Trophoblast cell (in vitro differentiated cells and primary cell): ENCODE measurements around the gene HGF.

Experiments
- DNase-seq, 2 donors: peaks; one replicate each; pipeline ENCODE4 v3.0.0-alpha.2; 2016
- H2AFZ ChIP-seq: 2 replicates; pipeline ENCODE4 v1.6.1; 2013; ENCODE audit warnings: low read length, moderate library complexity, mild to moderate bottlenecking; ENCODE audit not compliant: insufficient read depth, poor library complexity
- H2AK5ac ChIP-seq: 2 replicates; pipeline ENCODE4 v1.6.1; 2013; ENCODE audit warnings: mild to moderate bottlenecking, low read length
- H2BK120ac ChIP-seq: 2 replicates; pipeline ENCODE4 v1.6.1; 2013; ENCODE audit warnings: low read length, mild to moderate bottlenecking, moderate library complexity; ENCODE audit not compliant: insufficient read depth, poor library complexity
- H2BK12ac ChIP-seq: 2 replicates; pipeline ENCODE4 v1.6.1; 2013; ENCODE audit warnings: mild to moderate bottlenecking, low read length, moderate library complexity
- H2BK5ac ChIP-seq: 2 replicates; pipeline ENCODE4 v1.6.1; 2013; ENCODE audit warnings: low read length, low read depth, moderate library complexity, mild to moderate bottlenecking; ENCODE audit not compliant: poor library complexity
- H3K14ac ChIP-seq: 2 replicates; pipeline ENCODE4 v1.6.1; 2013; ENCODE audit warnings: mild to moderate bottlenecking, low read length
- H3K18ac ChIP-seq: 2 replicates; pipeline ENCODE4 v1.6.1; 2013; ENCODE audit warnings: mild to moderate bottlenecking, low read length
- H3K23ac ChIP-seq: 2 replicates; pipeline ENCODE4 v1.6.1; 2013; ENCODE audit warnings: low read length
- H3K27ac ChIP-seq: 2 replicates; pipeline ENCODE4 v1.5.1; 2013; ENCODE audit warnings: low read depth, mild to moderate bottlenecking, inconsistent platforms, low read length, moderate library complexity
- H3K27me3 ChIP-seq: 2 replicates; pipeline ENCODE4 v1.6.1; 2013; ENCODE audit warnings: inconsistent platforms, mild to moderate bottlenecking, low read length, moderate library complexity; ENCODE audit not compliant: insufficient read depth
- H3K36me3 ChIP-seq, 2 experiments: 1 replicate in 1 of 2; 2 replicates in 1 of 2; pipeline ENCODE4 v1.6.1; 2013; ENCODE audit warnings: low read length in 2 of 2, mild to moderate bottlenecking in 2 of 2, moderate library complexity in 1 of 2; ENCODE audit not compliant: insufficient read depth in 2 of 2, control insufficient read depth in 1 of 2
- H3K4ac ChIP-seq: 2 replicates; pipeline ENCODE4 v1.6.1; 2013; ENCODE audit warnings: low read depth, mild to moderate bottlenecking, low read length, moderate library complexity
- H3K4me1 ChIP-seq, 2 experiments: 1 replicate in 1 of 2; 2 replicates in 1 of 2; pipeline ENCODE4 v1.6.1; 2013; ENCODE audit warnings: low read length in 2 of 2, mild to moderate bottlenecking in 2 of 2, moderate library complexity in 1 of 2; ENCODE audit not compliant: insufficient read depth in 2 of 2, control insufficient read depth in 1 of 2
- H3K4me2 ChIP-seq: 2 replicates; pipeline ENCODE4 v1.6.1; 2013; ENCODE audit warnings: inconsistent platforms, mild to moderate bottlenecking, low read length, moderate library complexity
- H3K4me3 ChIP-seq: 2 replicates; pipeline ENCODE4 v1.5.1; 2013; ENCODE audit warnings: mild to moderate bottlenecking, low read depth, low read length, inconsistent platforms
- H3K79me1 ChIP-seq: one replicate; pipeline ENCODE4 v1.6.1; 2013; ENCODE audit warnings: low read length
- H3K79me2 ChIP-seq: 2 replicates; pipeline ENCODE4 v1.6.1; 2013; ENCODE audit warnings: low read length, mild to moderate bottlenecking; ENCODE audit not compliant: control insufficient read depth, insufficient read depth, poor library complexity
- H3K9ac ChIP-seq: 2 replicates; pipeline ENCODE4 v1.6.1; 2013; ENCODE audit warnings: mild to moderate bottlenecking, low read length
- H3K9me3 ChIP-seq: 2 replicates; pipeline ENCODE4 v1.6.1; 2013; ENCODE audit warnings: low read depth, mild to moderate bottlenecking, control low read depth, inconsistent platforms, low read length; ENCODE audit not compliant: insufficient read depth
- H4K12ac ChIP-seq: 2 replicates; pipeline ENCODE4 v1.6.1; 2013; ENCODE audit warnings: low read depth, mild to moderate bottlenecking, low read length, moderate library complexity
- H4K8ac ChIP-seq: 2 replicates; pipeline ENCODE4 v1.6.1; 2013; ENCODE audit warnings: low read depth, mild to moderate bottlenecking, low read length, moderate library complexity
- H4K91ac ChIP-seq: one replicate; pipeline ENCODE4 v1.6.1; 2013; ENCODE audit warnings: low read depth, mild to moderate bottlenecking, low read length, moderate library complexity
- WGBS: extraction: QIAGEN DNeasy Blood & Tissue Kit; methylation state at CpG from one replicate; pipeline ENCODE4 v1.1.7; 2013; ENCODE audit warnings: missing lambda C conversion rate; ENCODE audit not compliant: insufficient read length, insufficient coverage; ENCODE audit errors: extremely low coverage; 5-methylcytosine and 5-hydroxymethylcytosine counted together

Gene HGF

GRCh38 chr7:81789406-81790119 lies 19.7 kb upstream of the HGF start:
- H3K27me3 ChIP-seq: no peaks in the 10 kb centered on the region
- H3K4me3 ChIP-seq: no peak overlapping the region
- no peak overlapping the region for H3K27ac ChIP-seq
- H3K9me3 ChIP-seq: no peaks in the 10 kb centered on the region
- H3K9ac ChIP-seq: no peak overlapping the region
- no peak overlapping the region for H3K18ac ChIP-seq
- H3K36me3 ChIP-seq: no peaks in the 10 kb centered on the region
- H3K79me1 ChIP-seq: no peaks in the 10 kb centered on the region
- H2BK5ac ChIP-seq: no peak overlapping the region
- no peak overlapping the region for H4K8ac ChIP-seq
- no peak overlapping the region for H2AFZ ChIP-seq
- H2AK5ac ChIP-seq: no peak overlapping the region
- no peak overlapping the region for H3K4ac ChIP-seq
- H3K23ac ChIP-seq: no peak overlapping the region
- DNase-seq: no peak
- no peaks in the 10 kb centered on the region for H3K79me2 ChIP-seq
- H3K4me1 ChIP-seq: no peaks in the 10 kb centered on the region
- WGBS: no CpG with 5 or more reads among the region's 1 CpG
- H2BK12ac ChIP-seq: no peak overlapping the region
- H3K4me2 ChIP-seq: no peak overlapping the region
- no peak overlapping the region for H2BK120ac ChIP-seq
- no peak overlapping the region for H4K12ac ChIP-seq
- no peak overlapping the region for H4K91ac ChIP-seq
- H3K14ac ChIP-seq: no peak overlapping the region

GRCh38 chr7:81788246-81788645 lies 18.4 kb upstream of the HGF start:
- no peak overlapping the region for H3K4me2 ChIP-seq
- H3K23ac ChIP-seq: no peak overlapping the region
- H3K4me1 ChIP-seq: no peaks in the 10 kb centered on the region
- no peaks in the 10 kb centered on the region for H3K9me3 ChIP-seq
- no peak overlapping the region for H4K8ac ChIP-seq
- no peak overlapping the region for H4K91ac ChIP-seq
- no peak overlapping the region for H4K12ac ChIP-seq
- no peak overlapping the region for H3K27ac ChIP-seq
- no peak overlapping the region for H2BK12ac ChIP-seq
- no peak overlapping the region for H2BK5ac ChIP-seq
- H2AK5ac ChIP-seq: no peak overlapping the region
- no CpG with 5 or more reads among the region's 8 CpGs for WGBS
- H3K9ac ChIP-seq: no peak overlapping the region
- no peaks in the 10 kb centered on the region for H3K27me3 ChIP-seq
- H3K4me3 ChIP-seq: no peak overlapping the region
- no peaks in the 10 kb centered on the region for H3K79me1 ChIP-seq
- H3K18ac ChIP-seq: no peak overlapping the region
- no peaks in the 10 kb centered on the region for H3K36me3 ChIP-seq
- no peak for DNase-seq
- no peaks in the 10 kb centered on the region for H3K79me2 ChIP-seq
- H3K4ac ChIP-seq: no peak overlapping the region
- no peak overlapping the region for H3K14ac ChIP-seq
- no peak overlapping the region for H2AFZ ChIP-seq
- H2BK120ac ChIP-seq: no peak overlapping the region

- Histone ChIP-seq H3K4me3 (no peak overlapping the region), H2AFZ (no peak overlapping the region), H3K4ac (no peak overlapping the region), H2BK120ac (no peak overlapping the region), H3K9me3 (no peaks in the 10 kb centered on the region), H2AK5ac (no peak overlapping the region), H3K4me1 (no peaks in the 10 kb centered on the region), H3K27ac (no peak overlapping the region), H4K12ac (no peak overlapping the region), H3K9ac (no peak overlapping the region), H2BK12ac (no peak overlapping the region), H4K91ac (no peak overlapping the region), H3K18ac (no peak overlapping the region), H4K8ac (no peak overlapping the region), H3K23ac (no peak overlapping the region), H3K79me2 (no peaks in the 10 kb centered on the region), H3K36me3 (no peaks in the 10 kb centered on the region), H3K27me3 (no peaks in the 10 kb centered on the region), H3K79me1 (no peaks in the 10 kb centered on the region), H3K14ac (no peak overlapping the region), H3K4me2 (no peak overlapping the region), H2BK5ac (no peak overlapping the region)
- DNase-seq: no peak
Observed at GRCh38 chr7:81783818-81784217, 14.0 kb upstream of the HGF start.

GRCh38 chr7:81780914-81781693 lies 11.3 kb upstream of the HGF start:
- Histone ChIP-seq H2BK12ac (no peak overlapping the region), H3K36me3 (no peaks in the 10 kb centered on the region), H3K79me2 (no peaks in the 10 kb centered on the region), H3K4me3 (no peak overlapping the region), H3K9ac (no peak overlapping the region), H3K4me1 (no peaks in the 10 kb centered on the region), H4K8ac (no peak overlapping the region), H3K9me3 (no peaks in the 10 kb centered on the region), H3K4ac (no peak overlapping the region), H4K12ac (no peak overlapping the region), H2BK5ac (no peak overlapping the region), H3K18ac (no peak overlapping the region), H3K79me1 (no peaks in the 10 kb centered on the region), H2BK120ac (no peak overlapping the region), H4K91ac (no peak overlapping the region), H3K27me3 (no peaks in the 10 kb centered on the region), H3K23ac (no peak overlapping the region), H2AK5ac (no peak overlapping the region), H2AFZ (no peak overlapping the region), H3K27ac (no peak overlapping the region), H3K4me2 (no peak overlapping the region), H3K14ac (no peak overlapping the region)
- WGBS: no CpG with 5 or more reads among the region's 2 CpGs
- DNase-seq: no peak
